Endothelial cell of umbilical vein (primary cell): ENCODE measurements around the gene TMPRSS9.

Experiments used
- EZH2 ChIP-seq: IDR thresholded peaks from 2 replicates; pipeline ENCODE4 v1.6.1; 2012; ENCODE audit warnings: borderline replicate concordance, low read depth, mild to moderate bottlenecking, moderate library complexity, low read length, inconsistent platforms; ENCODE audit not compliant: severe bottlenecking
- JUN ChIP-seq: IDR thresholded peaks from 2 replicates; pipeline ENCODE4 v1.6.1; 2011; ENCODE audit warnings: borderline replicate concordance, low read depth; ENCODE audit not compliant: insufficient read length, insufficient read depth
- MYC ChIP-seq: IDR thresholded peaks from one replicate; pipeline ENCODE4 v1.6.1; 2011; ENCODE audit warnings: mild to moderate bottlenecking, low read depth, low read length
- POLR2A ChIP-seq: IDR thresholded peaks from 2 replicates; pipeline ENCODE4 v1.6.1; 2012; ENCODE audit warnings: low read depth, mild to moderate bottlenecking, control low read depth, low read length
- POLR2AphosphoS5 ChIP-seq: IDR thresholded peaks from 2 replicates; pipeline ENCODE4 v1.6.1; 2012; ENCODE audit warnings: low read depth, mild to moderate bottlenecking, control low read depth, low read length, moderate library complexity; ENCODE audit not compliant: insufficient read depth
- TF ChIP-seq, protein P1 (sequence below), 2 donors: IDR thresholded peaks; 1 replicate in 1 of 2; 2 replicates in 1 of 2; pipeline ENCODE4 v1.5.1; 2011; ENCODE audit warnings: low read length in 2 of 2, mild to moderate bottlenecking in 2 of 2, moderate library complexity in 2 of 2, control low read depth in 1 of 2, inconsistent platforms in 1 of 2, low read depth in 1 of 2; ENCODE audit not compliant: insufficient read depth in 1 of 2; ENCODE audit errors: extremely low read depth in 1 of 2
- TF ChIP-seq, protein P2 (sequence below): IDR thresholded peaks from 2 replicates; pipeline ENCODE4 v1.6.1; 2011; ENCODE audit not compliant: insufficient read depth, insufficient read length

DNA sequence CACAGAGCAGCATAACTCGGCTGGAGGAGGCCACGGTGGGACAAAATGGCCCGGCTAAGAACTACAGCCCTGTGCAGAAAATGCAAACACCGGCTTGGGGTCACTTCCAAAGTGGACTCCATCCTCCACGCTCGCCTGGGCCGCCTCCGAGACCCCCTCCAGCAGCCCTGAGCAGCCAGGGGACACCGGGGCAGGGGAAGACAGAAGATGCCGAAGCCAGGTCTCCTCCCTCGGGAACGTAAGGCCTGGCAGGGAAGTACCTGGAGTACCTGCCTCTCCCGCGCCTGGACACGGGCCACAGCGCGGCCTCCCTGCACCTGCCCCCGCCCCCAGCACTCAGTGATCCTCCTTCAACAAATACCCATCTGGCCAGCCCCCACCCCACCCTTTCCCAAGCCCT lies 91.7 kb downstream of the TMPRSS9 start:
- TF ChIP-seq POLR2A: no peak
- no peak for TF ChIP-seq EZH2
- TF ChIP-seq POLR2AphosphoS5: no peak
- TF ChIP-seq, protein P1, sequence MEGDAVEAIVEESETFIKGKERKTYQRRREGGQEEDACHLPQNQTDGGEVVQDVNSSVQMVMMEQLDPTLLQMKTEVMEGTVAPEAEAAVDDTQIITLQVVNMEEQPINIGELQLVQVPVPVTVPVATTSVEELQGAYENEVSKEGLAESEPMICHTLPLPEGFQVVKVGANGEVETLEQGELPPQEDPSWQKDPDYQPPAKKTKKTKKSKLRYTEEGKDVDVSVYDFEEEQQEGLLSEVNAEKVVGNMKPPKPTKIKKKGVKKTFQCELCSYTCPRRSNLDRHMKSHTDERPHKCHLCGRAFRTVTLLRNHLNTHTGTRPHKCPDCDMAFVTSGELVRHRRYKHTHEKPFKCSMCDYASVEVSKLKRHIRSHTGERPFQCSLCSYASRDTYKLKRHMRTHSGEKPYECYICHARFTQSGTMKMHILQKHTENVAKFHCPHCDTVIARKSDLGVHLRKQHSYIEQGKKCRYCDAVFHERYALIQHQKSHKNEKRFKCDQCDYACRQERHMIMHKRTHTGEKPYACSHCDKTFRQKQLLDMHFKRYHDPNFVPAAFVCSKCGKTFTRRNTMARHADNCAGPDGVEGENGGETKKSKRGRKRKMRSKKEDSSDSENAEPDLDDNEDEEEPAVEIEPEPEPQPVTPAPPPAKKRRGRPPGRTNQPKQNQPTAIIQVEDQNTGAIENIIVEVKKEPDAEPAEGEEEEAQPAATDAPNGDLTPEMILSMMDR (IDR thresholded peaks at IDR 0.05; ENCODE audit: extremely low read depth in 1 of 2, insufficient read depth in 1 of 2, low read depth in 1 of 2, low read length in 2 of 2): no peak
- TF ChIP-seq, protein P2, sequence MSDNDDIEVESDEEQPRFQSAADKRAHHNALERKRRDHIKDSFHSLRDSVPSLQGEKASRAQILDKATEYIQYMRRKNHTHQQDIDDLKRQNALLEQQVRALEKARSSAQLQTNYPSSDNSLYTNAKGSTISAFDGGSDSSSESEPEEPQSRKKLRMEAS: no peak
- no peak for TF ChIP-seq JUN
- no peak for TF ChIP-seq MYC
